AG04450 (cell line): ENCODE results near the gene PIMREG. TPM values are rescaled to one million over a fixed set of nuclear protein-coding genes. Genes with fewer than 3 reads are reported as not detected.

ENCODE experiments used
- CTCF ChIA-PET: fragments of 300-600, 350-600 bp; formaldehyde crosslinking; extraction: SDS; loops from one replicate; lab custom pipeline; 2022; ENCODE audit warnings: antibody characterized with exemption, inconsistent platforms; lab: Charles Lee
- POLR2A ChIA-PET: fragments of 350-600 bp; formaldehyde crosslinking; extraction: SDS; loops from one replicate; lab custom pipeline; 2021; ENCODE audit warnings: antibody characterized with exemption, inconsistent platforms; lab: Yijun Ruan, JAX
- DNase-seq: peaks from one replicate; pipeline ENCODE4 v3.0.0-alpha.2; 2011; ENCODE audit warnings: low read depth, low spot score
- H3K27ac ChIP-seq: one replicate; pipeline ENCODE4 v1.5.1; 2012; ENCODE audit warnings: low read depth, low read length, control low read depth
- H3K27me3 ChIP-seq: one replicate; pipeline ENCODE4 v1.6.0; 2012; ENCODE audit warnings: low read length; ENCODE audit not compliant: control insufficient read depth, insufficient read depth
- H3K4me3 ChIP-seq: 2 replicates; pipeline ENCODE4 v1.5.1; 2011; ENCODE audit warnings: mild to moderate bottlenecking, low read depth, low read length, control low read depth
- H3K9me3 ChIP-seq: 2 replicates; pipeline ENCODE4 v1.5.1; 2012; ENCODE audit warnings: low read length; ENCODE audit not compliant: control insufficient read depth, insufficient read depth
- CTCF ChIP-seq: IDR thresholded peaks from 2 replicates; pipeline ENCODE4 v1.5.1; 2011; ENCODE audit warnings: low read depth, low read length, control low read depth, inconsistent platforms
- polyA plus RNA-seq: library from polyadenylated mRNA; depleted of rRNA; stranded (reverse); fragments of >200 nt; gene quantifications from 2 replicates; pipeline ENCODE4 v1.2.3, GENCODE V29; 2011

Gene PIMREG
- polyA plus RNA-seq, 1 experiment: 7.0 TPM

GRCh38 chr17:6458460-6458950 lies 14.2 kb downstream of the PIMREG start:
- no peak for TF ChIP-seq CTCF
- ChIA-PET POLR2A (no interaction called here), CTCF (interaction anchor here (3.1 kb wide), 1 partner anchor 15 kb away, joined by 8 read pairs; no protein-coding TSS in a partner anchor)
- no peak overlapping the region for H3K4me3 ChIP-seq
- DNase-seq: no peak
- H3K27me3 ChIP-seq: no peaks in the 10 kb centered on the region
- H3K27ac ChIP-seq: no peak overlapping the region
- H3K9me3 ChIP-seq: no peaks in the 10 kb centered on the region; the same call in 1 of the 2 replicates

GRCh38 chr17:6460531-6461161 lies 16.4 kb downstream of the PIMREG start:
- DNase-seq: no peak
- Histone ChIP-seq H3K4me3 (no peak overlapping the region), H3K27ac (no peak overlapping the region), H3K27me3 (no peaks in the 10 kb centered on the region), H3K9me3 (no peaks in the 10 kb centered on the region)
- CTCF ChIA-PET: interaction anchor here (3.1 kb wide), 1 partner anchor 13 kb away, joined by 8 read pairs; no protein-coding TSS in a partner anchor
- no peak for TF ChIP-seq CTCF
- POLR2A ChIA-PET: no interaction called here

- no peak for DNase-seq
- no peaks in the 10 kb centered on the region for H3K9me3 ChIP-seq
- TF ChIP-seq CTCF: no peak
- CTCF ChIA-PET: no interaction called here
- no peaks in the 10 kb centered on the region for H3K27me3 ChIP-seq
- H3K4me3 ChIP-seq: no peak overlapping the region
- POLR2A ChIA-PET: no interaction called here
- H3K27ac ChIP-seq: no peak overlapping the region
Observed at GRCh38 chr17:6461246-6461645, 17.0 kb downstream of the PIMREG start.

GRCh38 chr17:6461792-6462524 lies 17.7 kb downstream of the PIMREG start:
- no peak overlapping the region for H3K27ac ChIP-seq
- no peaks in the 10 kb centered on the region for H3K9me3 ChIP-seq
- H3K27me3 ChIP-seq: no peaks in the 10 kb centered on the region
- no peak for TF ChIP-seq CTCF
- no peak for DNase-seq
- ChIA-PET CTCF (interaction anchor here (1.0 kb wide), 1 partner anchor 10 kb away, joined by 6 read pairs; no protein-coding TSS in a partner anchor), POLR2A (no interaction called here)
- no peak overlapping the region for H3K4me3 ChIP-seq

GRCh38 chr17:6462692-6463091 lies 18.4 kb downstream of the PIMREG start:
- TF ChIP-seq CTCF: no peak
- CTCF ChIA-PET: interaction anchor here (1.0 kb wide), 1 partner anchor 10 kb away, joined by 6 read pairs; no protein-coding TSS in a partner anchor
- POLR2A ChIA-PET: no interaction called here
- Histone ChIP-seq H3K27ac (no peak overlapping the region), H3K9me3 (no peaks in the 10 kb centered on the region), H3K4me3 (no peak overlapping the region), H3K27me3 (no peaks in the 10 kb centered on the region)
- DNase-seq: no peak
